ENCODE measurements around the gene ARHGEF7. TPM values are rescaled to one million over a fixed set of nuclear protein-coding genes. Genes with fewer than 3 reads are reported as not detected.

ARHGEF7 gene
- total and polyA plus RNA-seq, 2 experiments from 2014 or later = 23.6 to 58.9 TPM

GRCh38 chr13:111289251-111289650 lies 174.1 kb downstream of the ARHGEF7 start:
- Histone ChIP-seq H3K4me1 (ENCODE audit: insufficient read depth) (no peaks in the 10 kb centered on the region), H3K36me3 (ENCODE audit: insufficient read depth) (0 out of 2 replicates have a peak, but pooled peaks cover 2% of the 10 kb centered on the region), H3K79me2 (replicated peaks; ENCODE audit: insufficient read depth) (no peaks in the 10 kb centered on the region; the same call in 1 of the 2 replicates), H3K27me3 (ENCODE audit: insufficient read depth) (no peaks in the 10 kb centered on the region), H4K20me1 (replicated peaks; ENCODE audit: insufficient read depth) (no peaks in the 10 kb centered on the region; the same call in 1 of the 2 replicates), H2AFZ (no peak overlapping the region), H3K4me3 (no peak overlapping the region), H3F3A (replicated peaks; ENCODE audit: low read depth) (no peaks in the 10 kb centered on the region), H3K27ac (ENCODE audit: low read depth) (no peak overlapping the region), H3K4me2 (no peak overlapping the region), H3K9me2 (ENCODE audit: insufficient read depth) (no peaks in the 10 kb centered on the region)
- Mint-ChIP-seq H3K27ac (no peak overlapping the region), H3K4me1 (no peaks in the 10 kb centered on the region), H3K27me3 (ENCODE audit: insufficient read depth, low read depth, poor library complexity) (peaks cover 4% of the 10 kb centered on the region), H3K9me3 (no peaks in the 10 kb centered on the region; the same call in 2 of the 3 replicates), H3K4me3 (no peak overlapping the region), H3K36me3 (ENCODE audit: low read depth) (peaks cover 43% of the 10 kb centered on the region)
- no peak for DNase-seq (ENCODE audit: low spot score)
- ATAC-seq = no peak
- TF ChIP-seq, protein P1, sequence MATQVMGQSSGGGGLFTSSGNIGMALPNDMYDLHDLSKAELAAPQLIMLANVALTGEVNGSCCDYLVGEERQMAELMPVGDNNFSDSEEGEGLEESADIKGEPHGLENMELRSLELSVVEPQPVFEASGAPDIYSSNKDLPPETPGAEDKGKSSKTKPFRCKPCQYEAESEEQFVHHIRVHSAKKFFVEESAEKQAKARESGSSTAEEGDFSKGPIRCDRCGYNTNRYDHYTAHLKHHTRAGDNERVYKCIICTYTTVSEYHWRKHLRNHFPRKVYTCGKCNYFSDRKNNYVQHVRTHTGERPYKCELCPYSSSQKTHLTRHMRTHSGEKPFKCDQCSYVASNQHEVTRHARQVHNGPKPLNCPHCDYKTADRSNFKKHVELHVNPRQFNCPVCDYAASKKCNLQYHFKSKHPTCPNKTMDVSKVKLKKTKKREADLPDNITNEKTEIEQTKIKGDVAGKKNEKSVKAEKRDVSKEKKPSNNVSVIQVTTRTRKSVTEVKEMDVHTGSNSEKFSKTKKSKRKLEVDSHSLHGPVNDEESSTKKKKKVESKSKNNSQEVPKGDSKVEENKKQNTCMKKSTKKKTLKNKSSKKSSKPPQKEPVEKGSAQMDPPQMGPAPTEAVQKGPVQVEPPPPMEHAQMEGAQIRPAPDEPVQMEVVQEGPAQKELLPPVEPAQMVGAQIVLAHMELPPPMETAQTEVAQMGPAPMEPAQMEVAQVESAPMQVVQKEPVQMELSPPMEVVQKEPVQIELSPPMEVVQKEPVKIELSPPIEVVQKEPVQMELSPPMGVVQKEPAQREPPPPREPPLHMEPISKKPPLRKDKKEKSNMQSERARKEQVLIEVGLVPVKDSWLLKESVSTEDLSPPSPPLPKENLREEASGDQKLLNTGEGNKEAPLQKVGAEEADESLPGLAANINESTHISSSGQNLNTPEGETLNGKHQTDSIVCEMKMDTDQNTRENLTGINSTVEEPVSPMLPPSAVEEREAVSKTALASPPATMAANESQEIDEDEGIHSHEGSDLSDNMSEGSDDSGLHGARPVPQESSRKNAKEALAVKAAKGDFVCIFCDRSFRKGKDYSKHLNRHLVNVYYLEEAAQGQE (IDR thresholded peaks at IDR 0.05; ENCODE audit: unreplicated experiment) = no peak
- TF ChIP-seq JUNB (IDR thresholded peaks at IDR 0.05; ENCODE audit: unreplicated experiment) = no peak
- TF ChIP-seq ZNF114 (CRISPR knock-in tag; IDR thresholded peaks at IDR 0.05) = no peak
- TF ChIP-seq ZNF331 (CRISPR knock-in tag; IDR thresholded peaks at IDR 0.05; ENCODE audit: low read depth) = no peak
- TF ChIP-seq ETS1 (IDR thresholded peaks at IDR 0.05) = no peak
- no peak for TF ChIP-seq POLR2AphosphoS5 (IDR thresholded peaks at IDR 0.05; ENCODE audit: low read depth)
- TF ChIP-seq EZH2 (IDR thresholded peaks at IDR 0.05; ENCODE audit: low read depth, unreplicated experiment) = no peak
- no peak for TF ChIP-seq EZH2phosphoT487 (IDR thresholded peaks at IDR 0.05; ENCODE audit: unreplicated experiment)
- TF ChIP-seq STAT1 (IDR thresholded peaks at IDR 0.05; ENCODE audit: unreplicated experiment) = no peak
- no peak for TF ChIP-seq CTCF (conservative IDR thresholded peaks at IDR 0.05; ENCODE audit: low read depth in 2 of 2)
- TF ChIP-seq ZNF462 (CRISPR knock-in tag; IDR thresholded peaks at IDR 0.05) = no peak
- no peak for TF ChIP-seq CREB1 (CRISPR knock-in tag; IDR thresholded peaks at IDR 0.05; ENCODE audit: low read depth)
- TF ChIP-seq NANOG (IDR thresholded peaks at IDR 0.05; ENCODE audit: borderline replicate concordance) = no peak

Measured in GM23338 (cell line).